Measurements from ENCODE around the gene FGFR3. TPM values are rescaled to one million over a fixed set of nuclear protein-coding genes. Genes with fewer than 3 reads are reported as not detected.

The FGFR3 gene
- total and polyA plus RNA-seq, 9 of the 15 experiments (the other 6 are each of a cell fraction or from before 2014, with no cell fraction given): 1.2 to 60.4 (median 12.7) TPM

GRCh38 chr4:1815096-1815996, 22.3 kb downstream of the FGFR3 start:
- ChIA-PET POLR2A (interaction anchor here (0.6 to 1.7 kb wide), 4 partner anchors 41 to 94 kb away, joined by 3 to 7 read pairs (median 3); partner anchors contain the start of genes TACC3 and TMEM129), CTCF (ENCODE audit: low intra/inter-chr PET ratio) (no interaction called here)
- intact Hi-C loops (cut with micrococcal nuclease) (no loop called here), in situ Hi-C loops (cut with MboI) (loop anchor here (5.0 kb wide), 1 partner anchor 87 kb away; no protein-coding TSS in a partner anchor)
- Histone ChIP-seq H3K27ac (ENCODE audit: extremely low read depth, low read depth, low read length) (no peak overlapping the region), H3K4me2 (ENCODE audit: insufficient read depth, low read length) (no peak overlapping the region), H3K9me3 (replicated peaks; ENCODE audit: control insufficient read depth, insufficient read depth, low read depth, low read length) (no peaks in the 10 kb centered on the region), H3K9ac (ENCODE audit: insufficient read depth in 1 of 2, low read depth in 2 of 2, low read length in 2 of 2) (no peak overlapping the region), H3K27me3 (ENCODE audit: control insufficient read depth in 2 of 2, insufficient read depth in 2 of 2, low read length in 2 of 2) (no peaks in the 10 kb centered on the region), H3K4me3 (no peak overlapping the region), H2AFZ (ENCODE audit: low read depth, low read length) (no peak overlapping the region), H4K20me1 (replicated peaks; ENCODE audit: control insufficient read depth, insufficient read depth, low read length) (no peaks in the 10 kb centered on the region; the same call in 1 of the 2 replicates), H3K36me3 (ENCODE audit: control insufficient read depth, insufficient read depth, low read length) (peaks cover 79% of the 10 kb centered on the region; the same call in 2 of the 3 replicates), H3K4me1 (replicated peaks in 1 of 2; ENCODE audit: control insufficient read depth in 2 of 2, insufficient read depth in 2 of 2, low read length in 2 of 2) (peaks cover 0 to 16% of the 10 kb centered on the region in 2 experiments; a peak in 2 of 5 replicates), H3K9me1 (ENCODE audit: control insufficient read depth, insufficient read depth, low read length) (no peaks in the 10 kb centered on the region), H3K79me2 (ENCODE audit: control insufficient read depth, insufficient read depth, low read length) (no peaks in the 10 kb centered on the region)
- FAIRE-seq (no peak), DNase-seq (ENCODE audit: extremely low read depth in 1 of 4, low spot score in 3 of 4) (no peak), ATAC-seq (no peak)
- no TSS peak for BruUV-seq (replicated peaks)
- WGBS (ENCODE audit: insufficient coverage, low coverage, missing lambda C conversion rate): 93% methylated on average over 31 of the region's 34 CpGs
- TF ChIP-seq TRIM28 (IDR thresholded peaks at IDR 0.05) (no peak), ZNF184 (CRISPR knock-in tag; IDR thresholded peaks at IDR 0.05) (no peak), CTCF (IDR thresholded peaks at IDR 0.05 in 2 of 3, conservative IDR thresholded peaks at IDR 0.05 in 1 of 3; ENCODE audit: insufficient read depth in 2 of 3, low read depth in 1 of 3, low read length in 3 of 3) (peak in 1 of 3 experiments; percentile 56; a peak in 3 of 6 replicates), TBL1XR1 (IDR thresholded peaks at IDR 0.05; ENCODE audit: low read length in 2 of 2) (no peak), IRF1 (CRISPR knock-in tag; IDR thresholded peaks at IDR 0.05; ENCODE audit: borderline replicate concordance) (no peak), KLF13 (tag; IDR thresholded peaks at IDR 0.05; ENCODE audit: borderline replicate concordance, low read depth) (no peak), RBM22 (IDR thresholded peaks at IDR 0.05; ENCODE audit: low read depth, low read length, poor library complexity, severe bottlenecking) (peak; percentile 38), BCLAF1 (IDR thresholded peaks at IDR 0.05; ENCODE audit: borderline replicate concordance in 1 of 2, control insufficient read depth in 1 of 2, low read depth in 2 of 2, low read length in 1 of 2) (no peak), BRF1 (IDR thresholded peaks at IDR 0.05; ENCODE audit: borderline replicate concordance, extremely low read depth, insufficient read length) (no peak), KAT8 (IDR thresholded peaks at IDR 0.05; ENCODE audit: low read depth) (no peak), IFI16 (CRISPR knock-in tag; IDR thresholded peaks at IDR 0.05) (no peak), SRF (CRISPR knock-in tag; IDR thresholded peaks at IDR 0.05) (no peak)
